ENCODE data around the gene DTD1.

The DTD1 gene

GRCh38 chr20:18795366-18795765, 207.5 kb downstream of the DTD1 start:
- no peak for DNase-seq (ENCODE audit: low read depth)

- DNase-seq (ENCODE audit: low read depth), result no peak
Observed at GRCh38 chr20:18796282-18796833, 208.5 kb downstream of the DTD1 start.

- no peak for DNase-seq (ENCODE audit: low read depth)
Observed at GRCh38 chr20:18801516-18801915, 213.7 kb downstream of the DTD1 start.

GRCh38 chr20:18802012-18802634, 214.3 kb downstream of the DTD1 start:
- no peak for DNase-seq (ENCODE audit: low read depth)

GRCh38 chr20:18805881-18806280, 218.0 kb downstream of the DTD1 start:
- DNase-seq (ENCODE audit: low read depth), result no peak

- no peak for DNase-seq (ENCODE audit: low read depth)
Observed at GRCh38 chr20:18808712-18809111, 220.9 kb downstream of the DTD1 start.

- no peak for DNase-seq (ENCODE audit: low read depth)
Observed at GRCh38 chr20:18811186-18811585, 223.3 kb downstream of the DTD1 start.

GRCh38 chr20:18811904-18812303, 224.1 kb downstream of the DTD1 start:
- DNase-seq (ENCODE audit: low read depth), result no peak

- DNase-seq (ENCODE audit: low read depth), result no peak
Observed at GRCh38 chr20:18813483-18813882, 225.6 kb downstream of the DTD1 start, which contains the start of gene SCP2D1. Gene SCP2D1 (plus strand): TSS chr20:18813783. CDS start chr20:18813816, 33 bp downstream.

- DNase-seq (ENCODE audit: low read depth), result no peak
Observed at GRCh38 chr20:18815194-18815942, 227.5 kb downstream of the DTD1 start.
